ENCODE results near the gene IRX6.

The IRX6 gene

GRCh38 chr16:55323637-55324271 lies at the start of gene IRX6:
IRX6 (plus strand) TSS chr16:55324203; CDS start chr16:55325092, 889 bp downstream.
- DNase-seq, result no peak

GRCh38 chr16:55274391-55274790 lies 49.6 kb upstream of the IRX6 start:
- no peak for DNase-seq

GRCh38 chr16:55275167-55275566 lies 48.8 kb upstream of the IRX6 start:
- DNase-seq, result no peak

- DNase-seq, result no peak
Observed at GRCh38 chr16:55275869-55276268, 48.1 kb upstream of the IRX6 start.

- DNase-seq, result no peak
Observed at GRCh38 chr16:55277536-55277935, 46.5 kb upstream of the IRX6 start.

GRCh38 chr16:55279598-55279997 lies 44.4 kb upstream of the IRX6 start:
- no peak for DNase-seq

- DNase-seq, result no peak
Observed at GRCh38 chr16:55280587-55280986, 43.4 kb upstream of the IRX6 start.

GRCh38 chr16:55282441-55282840 lies 41.6 kb upstream of the IRX6 start:
- DNase-seq, result no peak

GRCh38 chr16:55283812-55284717 lies 39.9 kb upstream of the IRX6 start:
- DNase-seq, result no peak

- DNase-seq, result no peak
Observed at GRCh38 chr16:55284718-55285099, 39.3 kb upstream of the IRX6 start.

- no peak for DNase-seq
Observed at GRCh38 chr16:55285586-55285985, 38.4 kb upstream of the IRX6 start.

- DNase-seq, result no peak
Observed at GRCh38 chr16:55289353-55289752, 34.6 kb upstream of the IRX6 start.

- no peak for DNase-seq
Observed at GRCh38 chr16:55291847-55292246, 32.2 kb upstream of the IRX6 start.

GRCh38 chr16:55292491-55292890 lies 31.5 kb upstream of the IRX6 start:
- no peak for DNase-seq

- DNase-seq, result no peak
Observed at GRCh38 chr16:55294129-55294528, 29.9 kb upstream of the IRX6 start.

GRCh38 chr16:55294931-55295342 lies 29.1 kb upstream of the IRX6 start:
- no peak for DNase-seq

GRCh38 chr16:55297062-55297909 lies 26.7 kb upstream of the IRX6 start:
- no peak for DNase-seq

GRCh38 chr16:55297910-55298479 lies 26.0 kb upstream of the IRX6 start:
- DNase-seq, result no peak

GRCh38 chr16:55301385-55302008 lies 22.5 kb upstream of the IRX6 start:
- DNase-seq, result peak; percentile 35

GRCh38 chr16:55302635-55303034 lies 21.4 kb upstream of the IRX6 start:
- DNase-seq, result no peak

- DNase-seq, result no peak
Observed at GRCh38 chr16:55308973-55309372, 15.0 kb upstream of the IRX6 start.

GRCh38 chr16:55322327-55322726 lies 1.7 kb upstream of the IRX6 start:
- DNase-seq, result no peak
